Uterus (tissue), 2 donors: ENCODE results near the gene CNNM3.

Experiments
- POLR2A ChIP-seq, 2 donors: fragments of 450-650 bp; IDR thresholded peaks; one replicate each; pipeline ENCODE4 v1.6.1; 2016; ENCODE audit warnings: antibody characterized with exemption in 2 of 2, mild to moderate bottlenecking in 1 of 2, moderate library complexity in 1 of 2
- TF ChIP-seq, protein P1 (sequence below), 4 experiments: fragments of 200-600 bp in 2 of 4; fragments of 450-650 bp in 2 of 4; sonication (generic) in 2 of 4; IDR thresholded peaks; one replicate each; pipeline ENCODE4 v1.5.1; 2016 to 2019; ENCODE audit warnings: antibody characterized with exemption in 4 of 4, mild to moderate bottlenecking in 2 of 4, moderate library complexity in 1 of 4

DNA sequence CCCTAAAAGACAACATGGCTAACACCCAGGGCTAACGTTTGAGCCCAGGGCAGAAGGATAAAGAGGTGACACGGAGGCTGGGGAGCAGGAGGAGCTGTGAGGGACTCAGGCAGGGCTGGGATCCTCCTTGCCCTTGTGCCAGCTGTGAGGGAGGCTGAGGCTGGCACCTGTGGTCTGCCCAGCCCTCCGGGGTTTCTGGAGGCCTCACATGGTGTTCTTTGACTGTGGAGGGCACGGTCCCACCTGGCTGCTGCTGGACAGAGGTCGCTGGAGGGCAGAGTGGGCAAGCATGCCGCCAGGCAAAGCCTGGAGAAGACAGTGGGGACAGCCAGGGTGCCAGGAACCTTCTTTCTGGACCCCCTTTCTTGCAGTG, 26.8 kb upstream of the CNNM3 start:
- TF ChIP-seq, protein P1, sequence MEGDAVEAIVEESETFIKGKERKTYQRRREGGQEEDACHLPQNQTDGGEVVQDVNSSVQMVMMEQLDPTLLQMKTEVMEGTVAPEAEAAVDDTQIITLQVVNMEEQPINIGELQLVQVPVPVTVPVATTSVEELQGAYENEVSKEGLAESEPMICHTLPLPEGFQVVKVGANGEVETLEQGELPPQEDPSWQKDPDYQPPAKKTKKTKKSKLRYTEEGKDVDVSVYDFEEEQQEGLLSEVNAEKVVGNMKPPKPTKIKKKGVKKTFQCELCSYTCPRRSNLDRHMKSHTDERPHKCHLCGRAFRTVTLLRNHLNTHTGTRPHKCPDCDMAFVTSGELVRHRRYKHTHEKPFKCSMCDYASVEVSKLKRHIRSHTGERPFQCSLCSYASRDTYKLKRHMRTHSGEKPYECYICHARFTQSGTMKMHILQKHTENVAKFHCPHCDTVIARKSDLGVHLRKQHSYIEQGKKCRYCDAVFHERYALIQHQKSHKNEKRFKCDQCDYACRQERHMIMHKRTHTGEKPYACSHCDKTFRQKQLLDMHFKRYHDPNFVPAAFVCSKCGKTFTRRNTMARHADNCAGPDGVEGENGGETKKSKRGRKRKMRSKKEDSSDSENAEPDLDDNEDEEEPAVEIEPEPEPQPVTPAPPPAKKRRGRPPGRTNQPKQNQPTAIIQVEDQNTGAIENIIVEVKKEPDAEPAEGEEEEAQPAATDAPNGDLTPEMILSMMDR (IDR thresholded peaks at IDR 0.05), result no peak
- TF ChIP-seq POLR2A (IDR thresholded peaks at IDR 0.05), result no peak
